ENCODE measurements around the gene FTSJ1.

Gene FTSJ1

GRCh38 chrX:48489296-48489695 is 13.3 kb downstream of the FTSJ1 start:
- no peak for DNase-seq (ENCODE audit: low read depth)
- H3K4me3 ChIP-seq (ENCODE audit: low read length): no peak overlapping the region
- no peak for TF ChIP-seq CTCF (conservative IDR thresholded peaks at IDR 0.05; ENCODE audit: low read length)

GRCh38 chrX:48489892-48490291 is 13.9 kb downstream of the FTSJ1 start:
- TF ChIP-seq CTCF (conservative IDR thresholded peaks at IDR 0.05; ENCODE audit: low read length): no peak
- DNase-seq (ENCODE audit: low read depth): no peak
- H3K4me3 ChIP-seq (ENCODE audit: low read length): no peak overlapping the region

- no peak overlapping the region for H3K4me3 ChIP-seq (ENCODE audit: low read length)
- DNase-seq (ENCODE audit: low read depth): no peak
- TF ChIP-seq CTCF (conservative IDR thresholded peaks at IDR 0.05; ENCODE audit: low read length): no peak
Observed at GRCh38 chrX:48490661-48491060, 14.7 kb downstream of the FTSJ1 start.

- DNase-seq (ENCODE audit: low read depth): no peak
- TF ChIP-seq CTCF (conservative IDR thresholded peaks at IDR 0.05; ENCODE audit: low read length): no peak
- no peak overlapping the region for H3K4me3 ChIP-seq (ENCODE audit: low read length)
Observed at GRCh38 chrX:48491809-48492208, 15.8 kb downstream of the FTSJ1 start.

GRCh38 chrX:48492293-48492910 is 16.4 kb downstream of the FTSJ1 start:
- H3K4me3 ChIP-seq (ENCODE audit: low read length): no peak overlapping the region
- DNase-seq (ENCODE audit: low read depth): peak; percentile 46
- TF ChIP-seq CTCF (conservative IDR thresholded peaks at IDR 0.05; ENCODE audit: low read length): no peak

- peak; percentile 35 for TF ChIP-seq CTCF (conservative IDR thresholded peaks at IDR 0.05; ENCODE audit: low read length)
- DNase-seq (ENCODE audit: low read depth): no peak
- no peak overlapping the region for H3K4me3 ChIP-seq (ENCODE audit: low read length)
Observed at GRCh38 chrX:48493890-48494364, 17.9 kb downstream of the FTSJ1 start.

GRCh38 chrX:48496660-48497059 is 20.7 kb downstream of the FTSJ1 start:
- no peak for TF ChIP-seq CTCF (conservative IDR thresholded peaks at IDR 0.05; ENCODE audit: low read length)
- H3K4me3 ChIP-seq (ENCODE audit: low read length): no peak overlapping the region
- DNase-seq (ENCODE audit: low read depth): no peak

Measured in AG10803 (cell line).